Mammary epithelial cell (primary cell): ENCODE results near the gene POP4.

ENCODE experiments used
- CTCF ChIP-seq, 2 donors: IDR thresholded peaks in 1 of 2; conservative IDR thresholded peaks in 1 of 2; 2 replicates each; pipeline ENCODE4 v1.5.1; 2011 to 2012; ENCODE audit warnings: inconsistent platforms in 2 of 2, low read length in 2 of 2, mild to moderate bottlenecking in 2 of 2, control low read depth in 1 of 2, low read depth in 1 of 2; ENCODE audit not compliant: insufficient read depth in 1 of 2; ENCODE audit errors: extremely low read depth in 1 of 2
- EZH2 ChIP-seq: IDR thresholded peaks from 2 replicates; pipeline ENCODE4 v1.6.1; 2012; ENCODE audit warnings: low read length, inconsistent platforms, borderline replicate concordance

GRCh38 chr19:29605653-29606419 lies at the start of gene POP4:
- TF ChIP-seq EZH2: no peak
- no peak for TF ChIP-seq CTCF (conservative IDR thresholded peaks at IDR 0.05 in 1 of 2, IDR thresholded peaks at IDR 0.05 in 1 of 2; ENCODE audit: extremely low read depth in 1 of 2, insufficient read depth in 1 of 2, low read depth in 1 of 2, low read length in 2 of 2)
